ENCODE data around the gene KLB.

DNA sequence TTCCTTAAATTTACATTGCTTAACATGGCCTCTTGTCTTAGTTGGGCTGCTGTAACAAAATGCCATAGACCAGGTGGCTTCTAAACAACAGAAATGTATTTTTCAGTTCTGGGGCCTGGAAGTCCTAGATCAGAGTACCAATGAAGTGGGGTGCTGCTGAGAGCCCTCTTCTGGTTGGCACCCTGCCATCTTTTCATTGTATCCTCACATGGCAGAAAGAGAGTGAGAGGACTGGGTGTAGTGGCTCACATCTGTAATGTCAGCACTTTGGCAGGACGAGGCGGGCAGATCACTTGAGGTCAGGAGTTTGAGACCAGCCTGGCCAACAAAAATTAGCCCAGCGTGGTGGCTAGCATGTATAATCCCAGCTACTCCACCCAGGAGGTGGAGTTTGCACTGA is 12.0 kb upstream of the KLB start:
- TF ChIP-seq, protein P1, sequence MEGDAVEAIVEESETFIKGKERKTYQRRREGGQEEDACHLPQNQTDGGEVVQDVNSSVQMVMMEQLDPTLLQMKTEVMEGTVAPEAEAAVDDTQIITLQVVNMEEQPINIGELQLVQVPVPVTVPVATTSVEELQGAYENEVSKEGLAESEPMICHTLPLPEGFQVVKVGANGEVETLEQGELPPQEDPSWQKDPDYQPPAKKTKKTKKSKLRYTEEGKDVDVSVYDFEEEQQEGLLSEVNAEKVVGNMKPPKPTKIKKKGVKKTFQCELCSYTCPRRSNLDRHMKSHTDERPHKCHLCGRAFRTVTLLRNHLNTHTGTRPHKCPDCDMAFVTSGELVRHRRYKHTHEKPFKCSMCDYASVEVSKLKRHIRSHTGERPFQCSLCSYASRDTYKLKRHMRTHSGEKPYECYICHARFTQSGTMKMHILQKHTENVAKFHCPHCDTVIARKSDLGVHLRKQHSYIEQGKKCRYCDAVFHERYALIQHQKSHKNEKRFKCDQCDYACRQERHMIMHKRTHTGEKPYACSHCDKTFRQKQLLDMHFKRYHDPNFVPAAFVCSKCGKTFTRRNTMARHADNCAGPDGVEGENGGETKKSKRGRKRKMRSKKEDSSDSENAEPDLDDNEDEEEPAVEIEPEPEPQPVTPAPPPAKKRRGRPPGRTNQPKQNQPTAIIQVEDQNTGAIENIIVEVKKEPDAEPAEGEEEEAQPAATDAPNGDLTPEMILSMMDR (IDR thresholded peaks at IDR 0.05), result no peak
- TF ChIP-seq POLR2A (IDR thresholded peaks at IDR 0.05), result no peak
